ENCODE results near the gene SPIRE1.
"Not testable (repeated sequence)": the region's sequence is repeated elsewhere in the genome, so short reads cannot be mapped to it uniquely, and the experiment has no call there.

- not testable (repeated sequence) for TF ChIP-seq CTCF, MAX (IDR thresholded peaks at IDR 0.05; ENCODE audit: low read depth, low read length)
These were observed 105.7 kb downstream of the SPIRE1 start for GRCh38 chr18:12551943-12552878.

Measured in NB4 (cell line).